Measurements from ENCODE around the gene PAOX. TPM values are rescaled to one million over a fixed set of nuclear protein-coding genes. Genes with fewer than 3 reads are reported as not detected.

PAOX gene
- 4.4 and 4.6 TPM in 2 replicates for total RNA-seq

GRCh38 chr10:133379152-133379800 lies at the start of gene PAOX:
PAOX (plus strand) TSS chr10:133379262; CDS start chr10:133379317, 55 bp downstream.

GRCh38 chr10:133336577-133337369 lies 42.3 kb upstream of the PAOX start, which contains the start of gene CALY:
CALY (minus strand) TSS chr10:133336896; CDS start chr10:133328989, 7,907 bp downstream.

GRCh38 chr10:133357285-133358161 lies 21.5 kb upstream of the PAOX start, which contains the start of gene FUOM:
FUOM (minus strand) TSS chr10:133358019; CDS start chr10:133358007, 12 bp downstream.

GRCh38 chr10:133373174-133374090 lies 5.6 kb upstream of the PAOX start, which contains the start of gene ECHS1:
ECHS1 (minus strand) TSS chr10:133373354; CDS start chr10:133373333, 21 bp downstream.

GRCh38 chr10:133394064-133394663 lies 15.1 kb downstream of the PAOX start, which contains the start of gene MTG1:
MTG1 (plus strand) TSS chr10:133394157; CDS start chr10:133394221, 64 bp downstream.

GRCh38 chr10:133424601-133425000 lies 45.5 kb downstream of the PAOX start, which contains the start of gene SPRN:
SPRN (minus strand) TSS chr10:133424625; CDS start chr10:133423681, 944 bp downstream.

Other genes starting within 250 kb of the PAOX start
- gene KNDC1, start 219.0 kb upstream of the PAOX start, total RNA-seq: 0.15 and 0.17 TPM in 2 replicates
- not detected in 2 replicates for gene UTF1, start 149.0 kb upstream of the PAOX start, total RNA-seq
- not detected in 2 replicates for gene VENTX, start 141.4 kb upstream of the PAOX start, total RNA-seq
- 1.2 and 2.0 TPM in 2 replicates for gene ADAM8, start 102.4 kb upstream of the PAOX start, total RNA-seq
- 60.2 and 62.2 TPM in 2 replicates for gene TUBGCP2, start 70.4 kb upstream of the PAOX start, total RNA-seq
- gene ZNF511, start 70.3 kb upstream of the PAOX start, total RNA-seq: 59.2 and 59.7 TPM in 2 replicates
- 1.0 TPM in 1 of 2 replicates, not detected in the other for gene CALY, start 42.4 kb upstream of the PAOX start, total RNA-seq
- gene PRAP1, start 31.9 kb upstream of the PAOX start, total RNA-seq: not detected in 2 replicates
- 24.9 and 32.7 TPM in 2 replicates for gene FUOM, start 21.2 kb upstream of the PAOX start, total RNA-seq
- 94.8 and 105 TPM in 2 replicates for gene ECHS1, start 5.9 kb upstream of the PAOX start, total RNA-seq
- gene MTG1, start 14.9 kb downstream of the PAOX start, total RNA-seq: 34.3 and 34.8 TPM in 2 replicates
- 0.59 and 1.2 TPM in 2 replicates for gene SPRN, start 45.4 kb downstream of the PAOX start, total RNA-seq
- gene SCART1, start 74.7 kb downstream of the PAOX start, total RNA-seq: 0.15 and 0.34 TPM in 2 replicates
- gene CYP2E1, start 148.1 kb downstream of the PAOX start, total RNA-seq: not detected in 2 replicates
- not detected in 2 replicates for gene SYCE1, start 186.3 kb downstream of the PAOX start, total RNA-seq
- gene FRG2B, start 247.5 kb downstream of the PAOX start, total RNA-seq: not detected in 2 replicates